SK-N-SH (cell line): Measurements from ENCODE around the gene FAM53C. TPM values are rescaled to one million over a fixed set of nuclear protein-coding genes. Genes with fewer than 3 reads are reported as not detected.

Source experiments
- CTCF ChIA-PET: fragments of 300-600, 350-600 bp; formaldehyde crosslinking; extraction: SDS; loops from one replicate; lab custom pipeline; 2021; lab: Yijun Ruan, JAX
- POLR2A ChIA-PET: fragments of 350-600 bp; sonication (Branson Sonifier 250); formaldehyde crosslinking; extraction: SDS; loops from one replicate; lab custom pipeline; 2020; ENCODE audit warnings: antibody characterized with exemption, inconsistent platforms; lab: Yijun Ruan, JAX
- DNase-seq: peaks from one replicate; pipeline ENCODE4 v3.0.0; 2012
- H2AFZ ChIP-seq: fragments of 200-600 bp; sonication (generic); 2 replicates; pipeline ENCODE4 v1.8.1; 2016; ENCODE audit warnings: antibody characterized with exemption, mild to moderate bottlenecking, low read depth
- H3F3A ChIP-seq: fragments of 200-600 bp; sonication (generic); replicated peaks from 2 replicates; pipeline ENCODE3; 2016; ENCODE audit warnings: antibody characterized with exemption, mild to moderate bottlenecking; ENCODE audit not compliant: insufficient read depth
- H3K27ac ChIP-seq, 2 experiments: fragments of 200-500 bp in 1 of 2; fragments of 200-600 bp in 1 of 2; sonication (Bioruptor generic) in 1 of 2; sonication (generic), shearing (Covaris generic) in 1 of 2; 2 replicates each; pipeline versions ENCODE4 v1.5.1 to v1.6.1; 2014 to 2016; ENCODE audit warnings: low read depth in 2 of 2, inconsistent platforms in 1 of 2, low read length in 1 of 2, mild to moderate bottlenecking in 1 of 2, mixed read lengths in 1 of 2
- H3K27me3 ChIP-seq: fragments of 200-600 bp; sonication (generic), shearing (Covaris generic); 2 replicates; pipeline ENCODE4 v1.6.1; 2016; ENCODE audit warnings: mixed run types; ENCODE audit not compliant: insufficient read depth
- H3K36me3 ChIP-seq, 2 experiments: fragments of 200-500 bp in 1 of 2; fragments of 200-600 bp in 1 of 2; sonication (Bioruptor generic) in 1 of 2; sonication (generic) in 1 of 2; replicated peaks in 1 of 2; 2 replicates each; pipeline versions ENCODE3 to v1.5.1; 2014 to 2016; ENCODE audit warnings: low read length in 1 of 2, mild to moderate bottlenecking in 1 of 2; ENCODE audit not compliant: insufficient read depth in 2 of 2, control insufficient read depth in 1 of 2
- H3K4me1 ChIP-seq, 2 experiments: fragments of 200-500 bp in 1 of 2; fragments of 200-600 bp in 1 of 2; sonication (Bioruptor generic) in 1 of 2; sonication (generic), shearing (Covaris generic) in 1 of 2; 2 replicates each; pipeline versions ENCODE4 v1.5.1 to v1.6.1; 2014 to 2016; ENCODE audit warnings: low read depth in 1 of 2, low read length in 1 of 2, mixed run types in 1 of 2; ENCODE audit not compliant: insufficient read depth in 2 of 2, control insufficient read depth in 1 of 2
- H3K4me2 ChIP-seq: fragments of 200-600 bp; sonication (generic), shearing (Covaris generic); 2 replicates; pipeline ENCODE4 v1.6.1; 2017; ENCODE audit warnings: mixed run types
- H3K4me3 ChIP-seq, 2 experiments: fragments of 200-500 bp in 1 of 2; fragments of 200-600 bp in 1 of 2; sonication (Bioruptor generic) in 1 of 2; sonication (generic), shearing (Covaris generic) in 1 of 2; 2 replicates each; pipeline versions ENCODE4 v1.5.1 to v1.8.1; 2014 to 2016; ENCODE audit warnings: low read depth in 2 of 2, inconsistent platforms in 1 of 2, low read length in 1 of 2, mild to moderate bottlenecking in 1 of 2, mixed read lengths in 1 of 2, moderate library complexity in 1 of 2
- H3K79me2 ChIP-seq: fragments of 200-600 bp; sonication (generic); 2 replicates; pipeline ENCODE4 v1.8.1; 2017; ENCODE audit warnings: mild to moderate bottlenecking; ENCODE audit not compliant: insufficient read depth
- H3K9ac ChIP-seq: fragments of 200-600 bp; sonication (generic); 2 replicates; pipeline ENCODE4 v1.6.1; 2017; ENCODE audit warnings: mixed run types
- H3K9me2 ChIP-seq: fragments of 200-600 bp; sonication (generic); 2 replicates; pipeline ENCODE4 v1.6.1; 2017; ENCODE audit warnings: mixed run types
- H3K9me3 ChIP-seq: fragments of 200-600 bp; sonication (generic); 2 replicates; pipeline ENCODE4 v1.6.1; 2017; ENCODE audit warnings: mixed run types, mild to moderate bottlenecking, moderate library complexity
- H4K20me1 ChIP-seq: fragments of 200-600 bp; sonication (generic); 2 replicates; pipeline ENCODE4 v1.6.1; 2017; ENCODE audit warnings: mild to moderate bottlenecking, mixed run types; ENCODE audit not compliant: insufficient read depth
- ELF1 ChIP-seq: IDR thresholded peaks from 2 replicates; pipeline ENCODE4 v1.4.0; 2012
- IRF3 ChIP-seq: fragments of 150-350 bp; IDR thresholded peaks from 2 replicates; pipeline ENCODE4 v1.6.1; 2016; ENCODE audit warnings: mild to moderate bottlenecking, low read depth, low read length
- MAX ChIP-seq: IDR thresholded peaks from 2 replicates; pipeline ENCODE4 v1.4.0; 2012; ENCODE audit warnings: low read depth
- MEF2A ChIP-seq: IDR thresholded peaks from 2 replicates; pipeline ENCODE4 v1.4.0; 2012; ENCODE audit warnings: low read depth, borderline replicate concordance
- RAD21 ChIP-seq: IDR thresholded peaks from 2 replicates; pipeline ENCODE4 v1.6.1; 2012; ENCODE audit warnings: mild to moderate bottlenecking, low read length
- RCOR1 ChIP-seq: fragments of 150-350 bp; IDR thresholded peaks from 2 replicates; pipeline ENCODE4 v1.6.1; 2017; ENCODE audit warnings: antibody characterized with exemption, low read length
- REST ChIP-seq: IDR thresholded peaks from 2 replicates; pipeline ENCODE4 v1.6.1; 2012; ENCODE audit warnings: mild to moderate bottlenecking, low read depth, low read length, moderate library complexity
- TAF1 ChIP-seq: IDR thresholded peaks from 2 replicates; pipeline ENCODE4 v1.6.1; 2012; ENCODE audit warnings: low read depth, mild to moderate bottlenecking, low read length, moderate library complexity, borderline replicate concordance
- TCF12 ChIP-seq: IDR thresholded peaks from 2 replicates; pipeline ENCODE4 v1.4.0; 2012
- USF2 ChIP-seq: fragments of 150-350 bp; IDR thresholded peaks from 2 replicates; pipeline ENCODE4 v1.6.1; 2017; ENCODE audit warnings: antibody characterized with exemption, low read length, low read depth, borderline replicate concordance
- ZBTB33 ChIP-seq: IDR thresholded peaks from 2 replicates; pipeline ENCODE4 v1.4.0; 2012; ENCODE audit warnings: low read depth, borderline replicate concordance
- WGBS: methylation state at CpG from one replicate; pipeline ENCODE4 v1.1.6; 2017; ENCODE audit warnings: low lambda C conversion rate; 5-methylcytosine and 5-hydroxymethylcytosine counted together
- polyA plus RNA-seq, 3 experiments: library from polyadenylated mRNA; depleted of rRNA; stranded (reverse); fragments of >200 nt; gene quantifications; 2 replicates each; pipeline ENCODE4 v1.2.3, GENCODE V29; 2012

FAM53C gene
- polyA plus RNA-seq, 1 of the 3 experiments (the other 2 are of a cell fraction): 14.5 TPM

- no peak for TF ChIP-seq ZBTB33
- no peak for TF ChIP-seq RCOR1
- no peak for TF ChIP-seq REST
- no peak for TF ChIP-seq IRF3
Measured at GRCh38 chr5:138382347-138382746, 44.3 kb downstream of the FAM53C start (continued).

- DNase-seq: no peak
- Histone ChIP-seq H3K27me3 (no peaks in the 10 kb centered on the region), H2AFZ (no peak overlapping the region), H3K4me2 (no peak overlapping the region), H3K9ac (no peak overlapping the region), H3K27ac (no peak overlapping the region), H3K9me3 (no peaks in the 10 kb centered on the region), H3K4me1 (peaks cover 0 to 5% of the 10 kb centered on the region in 2 experiments; a peak in 1 of 4 replicates), H3K79me2 (no peaks in the 10 kb centered on the region), H3K4me3 (no peak overlapping the region), H3F3A (no peaks in the 10 kb centered on the region), H3K36me3 (peaks cover 39 to 52% of the 10 kb centered on the region in 2 experiments), H3K9me2 (no peaks in the 10 kb centered on the region), H4K20me1 (no peaks in the 10 kb centered on the region)
- 93% methylated on average over 1 of the region's 1 CpG for WGBS
- POLR2A ChIA-PET: no interaction called here
- CTCF ChIA-PET: interaction anchor here (4.0 kb wide), 1 partner anchor 33 kb away, joined by 16 read pairs; the partner anchor contains the start of gene KDM3B
- TF ChIP-seq MEF2A (no peak), MAX (no peak), RAD21 (no peak), TAF1 (no peak), TCF12 (no peak), ELF1 (no peak), USF2 (no peak)
Measured at GRCh38 chr5:138385660-138386059, 47.6 kb downstream of the FAM53C start.
